Calu3 (cell line): ENCODE results near the gene TBC1D21. TPM values are rescaled to one million over a fixed set of nuclear protein-coding genes. Genes with fewer than 3 reads are reported as not detected.
"Not testable (repeated sequence)": the region's sequence is repeated elsewhere in the genome, so short reads cannot be mapped to it uniquely, and the experiment has no call there.

ENCODE experiments used
- BruUV-seq: library from RNA; stranded (reverse); fragments of 400-500 nt; replicated peaks from 2 replicates; lab custom pipeline; 2021; lab: Mats Ljungman, UMichigan
- CTCF ChIA-PET: fragments of 300-600 bp; sonication (Branson Sonifier 250); formaldehyde crosslinking; loops from one replicate; lab custom pipeline; 2022; ENCODE audit warnings: antibody characterized with exemption; lab: Charles Lee
- DNase-seq: peaks from one replicate; pipeline ENCODE4 v3.0.0; 2022
- H3K27ac Mint-ChIP-seq: one replicate; pipeline ENCODE4 v1.8.0; 2022; ENCODE audit warnings: mixed read lengths; ENCODE audit not compliant: unreplicated experiment
- H3K27me3 Mint-ChIP-seq: one replicate; pipeline ENCODE4 v1.8.0; 2022; ENCODE audit warnings: mixed read lengths; ENCODE audit not compliant: unreplicated experiment
- H3K36me3 Mint-ChIP-seq: one replicate; pipeline ENCODE4 v1.8.0; 2022; ENCODE audit warnings: mild to moderate bottlenecking, moderate library complexity, mixed read lengths; ENCODE audit not compliant: insufficient read depth, unreplicated experiment
- H3K4me1 Mint-ChIP-seq: one replicate; pipeline ENCODE4 v1.8.0; 2022; ENCODE audit warnings: mild to moderate bottlenecking, low read depth, mixed read lengths; ENCODE audit not compliant: unreplicated experiment
- H3K4me3 Mint-ChIP-seq: one replicate; pipeline ENCODE4 v1.8.0; 2022; ENCODE audit warnings: mild to moderate bottlenecking, low read depth, moderate library complexity, mixed read lengths; ENCODE audit not compliant: unreplicated experiment
- H3K9me3 Mint-ChIP-seq: one replicate; pipeline ENCODE4 v1.8.0; 2022; ENCODE audit warnings: low read depth, mixed read lengths; ENCODE audit not compliant: unreplicated experiment
- CTCF ChIP-seq: fragments of 200-600 bp; IDR thresholded peaks from one replicate; pipeline ENCODE4 v1.8.0; 2022; ENCODE audit warnings: antibody characterized with exemption; ENCODE audit not compliant: unreplicated experiment
- intact Hi-C: fragments of 100-400 bp; cut with micrococcal nuclease; formaldehyde crosslinking; loops from one replicate; pipeline ENCODE4 v1.10.0; 2022; ENCODE audit not compliant: unreplicated experiment
- total RNA-seq: library from RNA; stranded (reverse); gene quantifications from 2 replicates; pipeline ENCODE4 v1.2.3, GENCODE V29; 2022

Gene TBC1D21
- total RNA-seq, 1 experiment from 2014 or later = not detected

GRCh38 chr15:73937296-73937695, 63.9 kb downstream of the TBC1D21 start:
- no peaks in the 10 kb centered on the region for H3K9me3 Mint-ChIP-seq
- no peaks in the 10 kb centered on the region for H3K27me3 Mint-ChIP-seq
- intact Hi-C loops = no loop called here
- no peaks in the 10 kb centered on the region for H3K36me3 Mint-ChIP-seq
- H3K4me1 Mint-ChIP-seq = peaks cover 17% of the 10 kb centered on the region
- no peak for DNase-seq
- no peak overlapping the region for H3K27ac Mint-ChIP-seq
- TF ChIP-seq CTCF = no peak
- no TSS peak for BruUV-seq
- CTCF ChIA-PET = interaction anchor here (2.0 kb wide), 1 partner anchor 14 kb away, joined by 6 read pairs; no protein-coding TSS in a partner anchor
- H3K4me3 Mint-ChIP-seq = no peak overlapping the region

GRCh38 chr15:73937726-73938125, 64.4 kb downstream of the TBC1D21 start:
- peaks cover 21% of the 10 kb centered on the region for H3K4me1 Mint-ChIP-seq
- DNase-seq = no peak
- H3K27me3 Mint-ChIP-seq = no peaks in the 10 kb centered on the region
- TF ChIP-seq CTCF = no peak
- BruUV-seq = no TSS peak
- intact Hi-C loops = no loop called here
- CTCF ChIA-PET = no interaction called here
- no peak overlapping the region for H3K4me3 Mint-ChIP-seq
- H3K9me3 Mint-ChIP-seq = no peaks in the 10 kb centered on the region
- H3K27ac Mint-ChIP-seq = no peak overlapping the region
- H3K36me3 Mint-ChIP-seq = no peaks in the 10 kb centered on the region

GRCh38 chr15:73938516-73938915, 65.2 kb downstream of the TBC1D21 start:
- intact Hi-C loops, H3K27me3 Mint-ChIP-seq, H3K4me3 Mint-ChIP-seq, H3K36me3 Mint-ChIP-seq, DNase-seq, H3K27ac Mint-ChIP-seq, BruUV-seq, CTCF ChIA-PET, H3K9me3 Mint-ChIP-seq: not testable (repeated sequence)
- H3K4me1 Mint-ChIP-seq = peaks cover 22% of the 10 kb centered on the region

Other genes with a start within 250 kb of the TBC1D21 start
- 190 TPM in 2 replicates for gene NPTN, start 240.2 kb upstream of the TBC1D21 start, total RNA-seq
- 83.7 and 84.6 TPM in 2 replicates for gene CD276, start 189.2 kb upstream of the TBC1D21 start, total RNA-seq
- gene INSYN1, start 120.2 kb upstream of the TBC1D21 start, total RNA-seq = not detected in 2 replicates
- gene LOXL1, start 52.9 kb downstream of the TBC1D21 start, total RNA-seq = 2.1 and 2.2 TPM in 2 replicates
- gene STOML1, start 118.7 kb downstream of the TBC1D21 start, total RNA-seq = 18.3 and 19.7 TPM in 2 replicates
- 120 and 153 TPM in 2 replicates for gene PML, start 121.2 kb downstream of the TBC1D21 start, total RNA-seq
- gene GOLGA6A, start 209.0 kb downstream of the TBC1D21 start, total RNA-seq = not detected in 2 replicates